ENCODE data around the gene CAPZA1. TPM values are rescaled to one million over a fixed set of nuclear protein-coding genes. Genes with fewer than 3 reads are reported as not detected.

The CAPZA1 gene
- total RNA-seq, 1 donor = 299 TPM

DNA sequence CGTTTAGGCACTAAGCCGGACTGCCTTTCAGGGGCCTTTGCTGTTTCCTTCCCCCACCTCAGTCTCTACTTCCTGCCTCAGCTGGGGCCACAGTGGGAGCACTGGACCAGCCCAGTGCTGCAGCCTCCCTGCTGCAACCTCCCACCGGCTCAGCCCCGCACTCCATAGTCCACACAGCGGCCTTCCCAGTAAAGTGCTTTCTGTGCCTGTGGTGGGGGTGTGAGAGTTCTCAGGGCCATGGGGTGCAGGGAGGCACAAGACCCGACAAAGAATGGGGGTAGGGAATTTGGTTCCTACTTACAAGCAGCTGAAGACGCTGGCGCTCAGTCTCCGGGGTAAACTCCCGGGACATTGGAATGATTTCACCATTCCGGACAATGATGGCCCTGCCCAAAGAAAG, 92.0 kb downstream of the CAPZA1 start:
- DNase-seq (ENCODE audit: low read depth) = no peak
- H3K4me3 ChIP-seq (ENCODE audit: low read depth, low read length) = no peak overlapping the region
- TF ChIP-seq, protein P1, sequence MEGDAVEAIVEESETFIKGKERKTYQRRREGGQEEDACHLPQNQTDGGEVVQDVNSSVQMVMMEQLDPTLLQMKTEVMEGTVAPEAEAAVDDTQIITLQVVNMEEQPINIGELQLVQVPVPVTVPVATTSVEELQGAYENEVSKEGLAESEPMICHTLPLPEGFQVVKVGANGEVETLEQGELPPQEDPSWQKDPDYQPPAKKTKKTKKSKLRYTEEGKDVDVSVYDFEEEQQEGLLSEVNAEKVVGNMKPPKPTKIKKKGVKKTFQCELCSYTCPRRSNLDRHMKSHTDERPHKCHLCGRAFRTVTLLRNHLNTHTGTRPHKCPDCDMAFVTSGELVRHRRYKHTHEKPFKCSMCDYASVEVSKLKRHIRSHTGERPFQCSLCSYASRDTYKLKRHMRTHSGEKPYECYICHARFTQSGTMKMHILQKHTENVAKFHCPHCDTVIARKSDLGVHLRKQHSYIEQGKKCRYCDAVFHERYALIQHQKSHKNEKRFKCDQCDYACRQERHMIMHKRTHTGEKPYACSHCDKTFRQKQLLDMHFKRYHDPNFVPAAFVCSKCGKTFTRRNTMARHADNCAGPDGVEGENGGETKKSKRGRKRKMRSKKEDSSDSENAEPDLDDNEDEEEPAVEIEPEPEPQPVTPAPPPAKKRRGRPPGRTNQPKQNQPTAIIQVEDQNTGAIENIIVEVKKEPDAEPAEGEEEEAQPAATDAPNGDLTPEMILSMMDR (IDR thresholded peaks at IDR 0.05; ENCODE audit: insufficient read depth, low read depth, low read length) = no peak

- TF ChIP-seq, protein P1 (IDR thresholded peaks at IDR 0.05; ENCODE audit: insufficient read depth, low read depth, low read length) = no peak
- no peak overlapping the region for H3K4me3 ChIP-seq (ENCODE audit: low read depth, low read length)
- no peak for DNase-seq (ENCODE audit: low read depth)
Observed at GRCh38 chr1:112712191-112712590, 92.6 kb downstream of the CAPZA1 start.

DNA sequence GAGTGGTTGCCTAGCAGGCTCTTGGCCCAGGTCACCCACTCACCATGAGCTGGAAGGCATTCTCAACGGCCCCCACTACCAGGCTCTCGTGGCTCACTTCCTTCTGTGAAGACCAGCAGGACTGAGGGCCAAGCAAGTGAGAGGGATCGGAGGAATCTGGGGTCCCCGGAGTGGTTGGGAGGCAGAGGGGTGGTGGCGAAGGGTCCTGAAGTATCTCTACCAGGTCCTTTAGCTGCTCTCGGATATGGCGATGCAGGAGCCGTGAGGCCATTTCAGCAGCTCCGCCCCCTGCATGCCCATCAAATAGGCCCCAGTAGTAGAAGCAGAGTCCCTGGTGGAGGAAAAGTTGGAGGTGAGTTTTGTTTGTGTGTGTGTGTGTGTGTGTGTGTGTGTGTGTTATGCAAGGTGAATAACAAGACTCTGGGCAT, 93.1 kb downstream of the CAPZA1 start:
- TF ChIP-seq, protein P1 (IDR thresholded peaks at IDR 0.05; ENCODE audit: insufficient read depth, low read depth, low read length) = no peak

GRCh38 chr1:112713466-112714312, 94.1 kb downstream of the CAPZA1 start:
- H3K4me3 ChIP-seq (ENCODE audit: low read depth, low read length) = peak overlapping the region; percentile 61
- no peak for DNase-seq (ENCODE audit: low read depth)
- TF ChIP-seq, protein P1 (IDR thresholded peaks at IDR 0.05; ENCODE audit: insufficient read depth, low read depth, low read length) = no peak

More for the DNA sequence above, 93.1 kb downstream of the CAPZA1 start:
- no peak overlapping the region for H3K4me3 ChIP-seq (ENCODE audit: low read depth, low read length)
- DNase-seq (ENCODE audit: low read depth) = no peak

DNA sequence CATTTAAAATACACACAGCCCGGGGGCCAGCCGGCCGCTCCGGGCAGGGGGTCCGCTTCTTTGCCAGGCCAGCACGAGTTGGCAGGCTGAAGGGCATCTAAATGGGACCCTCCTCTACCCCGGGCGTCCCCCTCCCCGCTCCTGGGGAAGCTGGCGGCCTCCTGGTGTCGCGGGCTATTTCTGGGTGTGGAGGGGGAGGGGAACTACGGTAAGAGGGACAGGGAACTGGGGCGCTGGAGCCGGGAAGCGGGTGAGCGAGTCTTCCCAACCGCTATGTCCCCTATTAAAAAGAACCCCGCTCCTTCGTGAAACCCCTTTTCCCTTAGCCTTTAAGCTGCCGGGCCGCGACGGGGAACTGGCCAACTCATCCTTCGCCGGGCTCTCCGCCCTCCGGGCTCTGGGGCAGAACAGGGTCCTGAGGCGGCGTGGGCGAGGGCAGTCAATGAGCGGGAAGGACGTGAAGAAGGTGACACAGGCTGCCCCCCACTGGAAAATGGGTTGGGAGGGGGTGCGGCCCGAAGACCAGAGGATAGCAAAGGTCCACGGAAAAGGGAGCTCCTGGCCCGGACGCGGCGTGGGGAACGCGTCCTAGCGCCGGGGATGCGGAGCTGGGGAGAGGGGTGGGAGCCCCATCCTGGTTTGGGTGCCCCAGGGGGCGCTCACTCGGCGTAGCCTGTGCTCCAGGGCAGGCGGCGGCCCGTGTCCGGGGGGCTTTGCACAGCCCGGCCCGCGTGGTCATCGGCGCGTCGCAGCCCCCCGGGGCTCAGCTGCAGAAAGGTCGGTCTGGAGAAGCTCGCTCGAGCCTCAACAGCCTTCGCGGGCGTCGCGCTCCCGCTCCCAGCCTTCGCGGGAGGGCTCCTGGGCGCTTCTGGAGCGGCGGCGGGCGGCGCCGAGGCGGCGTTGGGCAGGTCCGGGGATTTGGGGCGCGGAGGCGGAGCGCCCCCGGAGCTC, 95.0 kb downstream of the CAPZA1 start:
- DNase-seq (ENCODE audit: low read depth) = peak; percentile 13
- TF ChIP-seq, protein P1 (IDR thresholded peaks at IDR 0.05; ENCODE audit: insufficient read depth, low read depth, low read length) = no peak
- H3K4me3 ChIP-seq (ENCODE audit: low read depth, low read length) = peak overlapping the region; percentile 61

DNA sequence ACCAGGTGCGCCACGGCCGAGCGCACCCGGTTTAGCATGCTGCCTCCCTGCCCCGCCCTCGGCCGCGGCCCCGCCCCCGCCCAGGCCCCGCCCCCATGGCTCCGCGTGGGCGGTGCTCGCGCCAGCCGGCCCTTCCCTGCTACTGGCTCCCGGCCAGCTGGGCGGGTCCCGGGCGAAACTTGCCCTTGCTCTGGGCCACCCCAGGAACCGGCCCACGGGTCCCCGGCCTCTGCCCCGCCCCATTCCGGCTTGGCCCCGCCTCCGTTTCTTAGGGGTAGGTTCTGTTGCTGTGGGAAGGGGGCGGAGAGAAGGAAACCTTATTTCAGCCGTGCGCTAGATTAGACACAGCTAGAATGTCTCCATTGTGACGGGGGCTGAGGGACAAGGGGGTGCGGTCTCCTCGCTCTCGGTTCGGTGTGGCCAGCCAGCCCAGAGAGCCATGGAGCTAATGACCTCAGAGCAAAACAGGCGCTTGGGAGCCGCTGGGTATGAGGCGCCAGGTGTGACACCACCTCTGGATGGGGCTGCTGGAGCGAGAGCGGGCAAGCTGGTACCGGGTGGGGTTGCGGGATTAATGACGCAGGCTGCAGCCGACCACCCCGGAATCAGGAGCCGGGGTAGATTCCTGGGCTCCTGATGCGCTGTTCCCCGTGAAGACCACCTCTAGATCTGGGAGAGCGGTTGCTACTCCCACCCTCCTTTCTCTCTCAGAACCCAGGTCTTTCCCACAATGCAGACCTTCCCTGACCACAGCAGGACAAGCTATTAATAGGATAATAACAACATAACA, 95.8 kb downstream of the CAPZA1 start, which contains the start of gene PPM1J:
Gene PPM1J, minus strand, starts transcription at position 69 of the 790 bp plus-strand sequence. Its CDS starts 31 bp downstream, at position 38.
- peak; percentile 92 for DNase-seq (ENCODE audit: low read depth)
- TF ChIP-seq, protein P1 (IDR thresholded peaks at IDR 0.05; ENCODE audit: insufficient read depth, low read depth, low read length) = no peak

More for the DNA sequence above, 95.8 kb downstream of the CAPZA1 start, which contains the start of gene PPM1J:
- peak within 1 kb of the TSS; percentile 61 for H3K4me3 ChIP-seq (ENCODE audit: low read depth, low read length)
